Esophagus squamous epithelium (tissue), 4 donors: Measurements from ENCODE around the gene ACTR2.

Experiments
- CTCF ChIP-seq, 6 experiments: fragments of 450-650 bp in 4 of 6; fragments of 200-600 bp in 2 of 6; sonication (generic) in 2 of 6; IDR thresholded peaks; one replicate each; pipeline ENCODE4 v1.5.1; 2016 to 2019; ENCODE audit warnings: antibody characterized with exemption in 6 of 6, mild to moderate bottlenecking in 4 of 6, moderate library complexity in 4 of 6
- POLR2A ChIP-seq, 4 donors: fragments of 450-650 bp; IDR thresholded peaks; one replicate each; pipeline ENCODE4 v1.6.1; 2017; ENCODE audit warnings: antibody characterized with exemption in 4 of 4, mild to moderate bottlenecking in 4 of 4, moderate library complexity in 3 of 4

- TF ChIP-seq CTCF (IDR thresholded peaks at IDR 0.05) (no peak), POLR2A (IDR thresholded peaks at IDR 0.05) (no peak)
These were observed 3.5 kb downstream of the ACTR2 start for GRCh38 chr2:65231121-65231520.
